G401.6 (cell line): Measurements from ENCODE around the gene CDK8.
A peak's percentile ranks its signal among the peaks of the same experiment; 100 is the strongest.
"Not testable (repeated sequence)": the region's sequence is repeated elsewhere in the genome, so short reads cannot be mapped to it uniquely, and the experiment has no call there.

Experiments
- FAIRE-seq: peaks from 2 replicates; lab custom pipeline; 2012; peaks lifted over from hg19 to GRCh38; lab: Jason Lieb, UNC

CDK8 gene

DNA sequence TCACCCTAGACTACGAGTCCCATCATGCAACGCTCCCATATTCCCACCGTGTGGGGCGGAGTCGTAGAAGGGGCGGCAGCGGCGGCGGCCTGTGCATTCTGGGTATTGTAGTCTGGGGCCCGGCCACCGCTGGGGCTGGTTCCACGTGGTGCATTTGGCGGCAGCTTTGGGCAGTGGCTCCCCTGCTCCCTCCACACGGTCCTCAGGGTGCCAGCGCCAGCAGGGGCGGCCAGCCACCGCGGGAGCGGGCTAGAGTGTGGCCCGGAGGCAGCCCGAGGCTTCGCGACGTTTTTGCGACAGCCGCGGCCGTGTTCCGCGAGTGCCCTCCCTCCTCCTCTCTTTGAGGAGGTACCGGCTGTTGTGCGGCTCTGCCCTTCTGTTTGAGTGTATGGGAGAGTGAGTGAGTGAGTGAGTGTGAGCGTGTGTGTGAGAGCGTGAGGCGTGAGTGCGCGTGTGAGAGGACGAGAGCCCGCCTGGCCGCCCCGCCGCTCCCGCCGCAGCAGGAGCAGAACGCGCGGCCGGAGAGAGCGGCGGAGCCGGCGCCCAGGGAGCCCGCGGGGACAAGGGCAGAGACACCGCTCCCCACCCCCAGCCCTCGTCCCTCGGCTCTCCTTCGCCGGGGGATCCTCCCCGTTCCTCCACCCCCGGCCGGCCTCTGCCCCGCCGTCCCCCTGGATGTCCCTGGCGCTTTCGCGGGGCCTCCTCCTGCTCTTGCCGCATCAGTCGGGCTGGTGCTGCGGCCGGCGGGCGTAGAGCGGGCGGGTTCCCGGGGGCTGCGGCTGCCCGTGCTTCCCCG lies at the start of gene CDK8:
Gene CDK8, plus strand, starts transcription at position 343 of the 796 bp plus-strand sequence. CDS start 513 bp downstream, outside the sequence.
- peak; percentile 89 for FAIRE-seq

DNA sequence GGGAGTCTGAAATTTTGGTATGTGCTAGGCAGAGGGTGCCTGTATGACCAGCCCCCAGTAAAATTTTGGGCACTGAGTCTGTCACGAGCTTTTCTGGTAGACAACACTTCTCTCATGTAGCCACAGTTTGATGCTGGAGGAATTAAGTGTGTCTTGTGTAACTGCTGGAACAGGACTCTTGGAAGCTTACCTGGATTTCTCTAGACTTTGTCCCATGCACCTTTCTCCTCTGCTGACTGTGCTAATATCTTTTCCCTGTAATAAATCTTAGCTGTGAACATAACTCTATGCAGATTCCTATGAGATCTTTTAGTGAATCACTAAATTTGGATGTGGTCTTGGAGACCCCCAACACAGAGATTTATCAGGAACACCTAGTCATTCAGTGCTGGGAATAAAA lies 45.6 kb upstream of the CDK8 start:
- no peak for FAIRE-seq

DNA sequence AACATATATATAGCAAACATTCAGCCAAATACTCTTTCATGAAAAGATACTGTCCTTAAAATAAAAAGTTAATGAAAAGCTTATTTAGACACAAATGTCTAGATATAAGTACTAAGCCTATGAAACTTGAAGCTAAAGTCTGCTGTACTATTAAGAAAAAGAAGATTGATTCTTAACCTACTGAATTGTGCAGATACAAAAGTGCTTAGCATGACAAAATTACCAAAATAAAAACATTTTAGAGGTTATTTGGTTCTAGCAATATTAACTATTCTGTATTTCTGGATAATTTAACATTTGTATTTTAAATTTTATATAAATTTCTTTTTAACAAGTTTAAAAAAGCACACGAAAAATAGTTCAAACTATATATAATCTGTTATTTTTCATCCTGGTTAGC lies 40.6 kb upstream of the CDK8 start:
- FAIRE-seq = peak; percentile 59

DNA sequence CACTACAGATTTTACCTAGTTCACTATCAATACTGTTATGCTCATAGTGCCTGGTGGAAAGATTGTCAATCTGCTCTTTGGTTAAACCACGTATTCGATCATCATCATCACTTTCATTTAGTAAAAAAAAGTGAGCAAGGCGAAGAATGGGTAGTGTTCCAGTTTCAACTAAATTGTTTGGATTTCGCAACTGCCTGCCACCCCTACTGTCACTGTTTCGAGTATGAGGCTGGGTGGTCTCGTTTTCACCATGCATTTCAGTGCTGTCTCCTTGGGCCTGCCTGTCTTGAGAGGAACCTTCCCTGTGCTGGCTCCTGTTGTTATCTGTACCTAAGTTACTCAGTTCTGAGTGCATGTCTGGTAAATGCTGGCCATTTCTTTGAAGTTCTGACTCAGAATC lies 39.9 kb upstream of the CDK8 start:
- no peak for FAIRE-seq

GRCh38 chr13:26216042-26216441 lies 37.9 kb upstream of the CDK8 start:
- no peak for FAIRE-seq

GRCh38 chr13:26219726-26220125 lies 34.2 kb upstream of the CDK8 start:
- no peak for FAIRE-seq

DNA sequence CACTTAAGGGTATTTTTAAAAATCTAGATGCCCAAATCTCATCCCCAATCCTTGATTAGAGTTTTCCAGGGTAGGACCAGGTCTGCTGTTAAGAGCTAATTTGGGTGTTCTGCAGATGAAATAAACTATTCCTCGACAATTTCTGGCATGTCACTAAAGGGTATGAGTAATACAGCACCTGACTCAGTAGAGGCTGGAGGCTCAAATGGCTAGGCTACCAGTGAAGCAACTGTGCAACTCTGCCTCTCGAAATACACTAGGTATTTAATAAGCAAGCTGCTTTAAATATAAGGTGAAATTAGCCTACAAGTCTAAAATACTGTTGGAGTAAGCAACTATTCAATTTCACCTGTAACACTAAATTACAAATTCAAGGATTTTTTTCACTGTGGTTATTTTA lies 33.4 kb upstream of the CDK8 start:
- no peak for FAIRE-seq

DNA sequence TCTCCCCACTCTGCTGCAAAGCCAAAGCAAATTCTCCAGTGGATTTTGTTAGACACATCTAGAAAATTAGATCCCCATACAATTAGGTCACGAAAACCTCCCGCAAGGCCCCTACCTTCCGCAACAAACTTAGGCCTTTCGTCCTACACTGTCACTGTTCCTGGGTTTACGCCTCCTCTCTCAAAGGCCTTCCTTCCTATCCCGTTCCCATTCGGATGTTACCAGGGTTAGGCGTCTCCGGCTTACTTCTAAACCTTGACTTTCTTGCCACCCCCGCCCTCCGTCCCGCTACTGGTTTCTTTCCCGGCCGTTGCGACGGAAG lies 32.6 kb upstream of the CDK8 start:
- FAIRE-seq = no peak

DNA sequence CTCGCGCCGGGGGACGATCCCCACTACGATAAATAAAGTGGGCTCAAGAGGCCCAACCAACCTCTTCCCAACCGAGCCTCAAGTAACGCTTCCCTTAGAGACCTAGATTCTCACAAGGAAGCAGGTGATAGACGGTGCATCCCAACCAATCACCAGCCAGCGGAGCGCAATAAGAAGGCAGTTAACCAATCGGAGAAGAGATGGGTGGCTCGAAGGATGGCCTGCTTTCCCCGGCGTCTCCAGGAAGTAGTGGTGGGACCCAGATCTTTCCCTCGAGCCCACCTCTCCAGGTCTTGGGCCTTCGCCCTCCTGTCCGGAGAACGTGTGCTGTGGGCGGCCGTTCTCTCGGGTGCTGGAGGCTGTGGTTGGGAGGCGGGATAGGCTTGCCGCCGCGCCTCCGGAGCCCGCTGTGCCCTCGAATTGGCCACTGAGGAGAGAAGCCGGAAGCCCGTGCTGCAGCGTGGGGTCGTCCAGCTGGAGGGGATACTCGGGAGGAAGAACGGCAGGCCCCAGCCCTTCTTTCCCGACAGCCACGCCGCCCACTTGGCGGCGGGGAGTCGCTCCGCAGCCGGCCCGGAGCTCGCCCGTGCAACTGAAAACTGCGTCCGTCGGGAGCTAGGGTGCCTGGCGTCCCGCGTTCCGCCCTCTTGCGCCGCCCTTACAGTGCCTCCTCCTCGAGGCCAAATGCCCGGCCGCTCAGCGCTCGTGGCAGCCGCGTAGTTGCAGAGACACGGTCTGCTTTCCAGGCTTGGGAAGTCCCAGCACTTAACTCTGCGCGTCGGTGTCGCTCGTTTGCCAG lies 32.0 kb upstream of the CDK8 start, which contains the start of gene RNF6:
Gene RNF6, minus strand, starts transcription at position 594 of the 799 bp plus-strand sequence. CDS start 2,665 bp downstream, outside the sequence.
- peak; percentile 96 for FAIRE-seq

GRCh38 chr13:26222520-26223046 lies 31.3 kb upstream of the CDK8 start:
- FAIRE-seq = no peak

GRCh38 chr13:26225896-26226617 lies 27.9 kb upstream of the CDK8 start:
- no peak for FAIRE-seq

- FAIRE-seq = no peak
Measured at GRCh38 chr13:26227166-26227971, 26.6 kb upstream of the CDK8 start.

- FAIRE-seq = no peak
Measured at GRCh38 chr13:26228096-26228495, 25.8 kb upstream of the CDK8 start.

DNA sequence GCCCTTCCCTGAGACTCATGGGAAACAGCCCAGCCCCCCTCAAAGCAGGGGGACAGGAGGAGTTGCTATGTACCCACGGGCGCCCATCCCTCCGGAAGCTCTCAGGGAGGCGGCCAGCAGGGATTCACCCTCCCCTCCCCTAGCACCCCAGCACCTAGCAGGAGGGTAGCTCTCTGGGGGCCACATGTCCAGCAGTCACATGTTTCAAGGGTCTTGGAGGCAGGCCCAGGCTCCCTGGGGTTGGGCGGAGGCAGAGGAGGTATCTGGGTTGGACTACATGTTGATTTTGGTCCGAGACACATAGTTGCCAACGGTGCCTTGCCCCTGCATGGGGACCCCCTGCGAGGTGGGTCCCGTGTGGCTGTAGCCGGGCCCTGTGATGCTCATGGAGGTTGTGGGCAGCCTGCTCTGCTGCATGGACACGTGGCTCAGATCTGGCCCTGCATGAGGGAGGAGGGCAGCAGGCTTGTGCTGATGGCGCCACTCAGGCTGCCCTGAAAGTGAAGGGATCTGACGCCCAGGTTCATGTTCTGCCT lies 24.8 kb upstream of the CDK8 start:
- FAIRE-seq = no peak

DNA sequence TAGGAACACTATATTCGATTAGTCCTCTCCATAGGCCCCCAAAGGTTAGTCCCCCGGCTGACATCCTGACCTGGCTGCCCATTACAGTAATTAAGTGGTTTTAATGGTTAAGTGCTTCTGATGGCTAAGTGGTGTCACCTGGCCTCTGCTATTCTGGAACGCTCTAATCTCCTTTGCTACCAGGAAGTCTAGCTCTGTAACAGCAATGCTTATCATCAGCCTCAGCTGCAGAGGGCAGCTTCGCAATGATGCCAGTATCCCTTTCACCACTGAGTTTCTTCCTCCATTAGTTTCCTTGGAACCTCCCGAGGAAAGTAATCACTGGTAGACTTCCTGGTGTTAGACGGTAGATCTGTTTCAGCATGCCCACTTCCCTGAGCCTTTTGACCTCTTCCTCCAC lies 23.2 kb upstream of the CDK8 start:
- no peak for FAIRE-seq

DNA sequence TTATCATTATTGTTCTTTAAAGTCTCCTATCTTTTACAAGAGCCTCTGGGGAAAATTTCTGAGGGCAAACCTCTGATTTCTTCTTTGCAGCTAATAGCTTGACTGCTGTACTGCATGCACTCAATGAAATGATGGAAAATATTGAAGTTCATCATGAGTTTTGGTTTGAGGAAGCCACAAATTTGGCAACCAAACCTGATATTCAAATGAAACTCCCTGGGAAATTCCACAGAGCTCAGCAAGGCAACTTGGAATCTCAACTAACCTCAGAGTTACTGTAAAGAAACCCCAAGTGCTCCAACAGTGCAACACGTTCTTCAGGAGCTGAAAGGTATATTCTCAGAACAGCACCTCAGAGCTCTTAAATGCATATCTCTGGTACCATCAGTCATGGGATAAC lies 17.6 kb upstream of the CDK8 start:
- no peak for FAIRE-seq

GRCh38 chr13:26246154-26246553 lies 7.8 kb upstream of the CDK8 start:
- no peak for FAIRE-seq

- FAIRE-seq = no peak
Measured at GRCh38 chr13:26247011-26247410, 6.9 kb upstream of the CDK8 start.

- no peak for FAIRE-seq
Measured at GRCh38 chr13:26247608-26248007, 6.3 kb upstream of the CDK8 start.

- FAIRE-seq = no peak
Measured at GRCh38 chr13:26249551-26249950, 4.4 kb upstream of the CDK8 start.

GRCh38 chr13:26252006-26252405 lies 1.9 kb upstream of the CDK8 start:
- not testable (repeated sequence) for FAIRE-seq
